Esophagus squamous epithelium (tissue), 5 donors: Measurements from ENCODE around the gene FAM237B. TPM values are rescaled to one million over a fixed set of nuclear protein-coding genes. Genes with fewer than 3 reads are reported as not detected.

Experiments used
- DNase-seq: peaks from one replicate; lab custom pipeline; 2025; lab: John Stamatoyannopoulos, UW
- H3K27ac ChIP-seq, 4 donors: fragments of 200-600 bp; sonication (generic); one replicate each; pipeline ENCODE4 v1.5.1; 2016 to 2019; ENCODE audit warnings: mild to moderate bottlenecking in 1 of 4
- H3K27me3 ChIP-seq, 4 donors: fragments of 200-600 bp; sonication (generic); 1 replicate in 3 of 4; 2 replicates in 1 of 4; pipeline versions ENCODE4 v1.5.1 to v1.6.0; 2017 to 2021; ENCODE audit warnings: antibody characterized with exemption in 1 of 4
- H3K36me3 ChIP-seq, 3 donors: fragments of 200-600 bp; sonication (generic); one replicate each; pipeline ENCODE4 v1.5.1; 2016 to 2019
- H3K4me1 ChIP-seq, 3 donors: fragments of 200-600 bp; sonication (generic); one replicate each; pipeline ENCODE4 v1.5.1; 2017 to 2019
- H3K4me3 ChIP-seq, 4 donors: fragments of 200-600 bp; sonication (generic); 1 replicate in 3 of 4; 2 replicates in 1 of 4; pipeline ENCODE4 v1.5.1; 2016 to 2019; ENCODE audit warnings: mild to moderate bottlenecking in 2 of 4, moderate library complexity in 1 of 4
- H3K9me3 ChIP-seq, 3 donors: fragments of 200-600 bp; sonication (generic); one replicate each; pipeline ENCODE4 v1.5.1; 2016 to 2019
- CTCF ChIP-seq, 6 experiments: fragments of 450-650 bp in 4 of 6; fragments of 200-600 bp in 2 of 6; sonication (generic) in 2 of 6; IDR thresholded peaks; one replicate each; pipeline ENCODE4 v1.5.1; 2016 to 2019; ENCODE audit warnings: antibody characterized with exemption in 6 of 6, mild to moderate bottlenecking in 4 of 6, moderate library complexity in 4 of 6
- POLR2A ChIP-seq, 4 donors: fragments of 450-650 bp; IDR thresholded peaks; one replicate each; pipeline ENCODE4 v1.6.1; 2017; ENCODE audit warnings: antibody characterized with exemption in 4 of 4, mild to moderate bottlenecking in 4 of 4, moderate library complexity in 3 of 4
- WGBS, 2 donors: methylation state at CpG; one replicate each; pipeline ENCODE4 v1.1.5; 2018; 5-methylcytosine and 5-hydroxymethylcytosine counted together
- intact Hi-C: fragments of 100-400 bp; cut with DNase I; formaldehyde crosslinking; loops from one replicate; pipeline ENCODE4 v1.15.0; 2022
- total RNA-seq, 4 donors: library from RNA; depleted of rRNA; stranded (reverse); fragments of >200 nt; gene quantifications; one replicate each; pipeline ENCODE4 v1.1.0, GENCODE V29; 2016
- donor health status: DM: yes; HTN: yes; CAD: no.

The FAM237B gene
- total RNA-seq, 4 donors from 2014 or later, result not detected

- no peak overlapping the region for H3K27ac ChIP-seq
- H3K36me3 ChIP-seq, result no peaks in the 10 kb centered on the region
- no peaks in the 10 kb centered on the region for H3K27me3 ChIP-seq
- intact Hi-C loops, result no loop called here
- H3K9me3 ChIP-seq, result no peaks in the 10 kb centered on the region
- no peak for TF ChIP-seq POLR2A (IDR thresholded peaks at IDR 0.05)
- no peak for DNase-seq
- no peaks in the 10 kb centered on the region for H3K4me1 ChIP-seq
- no peak overlapping the region for H3K4me3 ChIP-seq
These were observed 46.9 kb downstream of the FAM237B start for GRCh38 chr7:90274161-90274560.

GRCh38 chr7:90272242-90272641 lies 48.9 kb downstream of the FAM237B start:
- Histone ChIP-seq H3K4me3 (no peak overlapping the region), H3K27ac (no peak overlapping the region), H3K9me3 (no peaks in the 10 kb centered on the region), H3K4me1 (no peaks in the 10 kb centered on the region), H3K27me3 (no peaks in the 10 kb centered on the region), H3K36me3 (no peaks in the 10 kb centered on the region)
- 85 to 88% methylated on average over 2 of the region's 2 CpGs for WGBS, 2 donors
- intact Hi-C loops, result no loop called here
- no peak for DNase-seq
- no peak for TF ChIP-seq POLR2A (IDR thresholded peaks at IDR 0.05)

DNA sequence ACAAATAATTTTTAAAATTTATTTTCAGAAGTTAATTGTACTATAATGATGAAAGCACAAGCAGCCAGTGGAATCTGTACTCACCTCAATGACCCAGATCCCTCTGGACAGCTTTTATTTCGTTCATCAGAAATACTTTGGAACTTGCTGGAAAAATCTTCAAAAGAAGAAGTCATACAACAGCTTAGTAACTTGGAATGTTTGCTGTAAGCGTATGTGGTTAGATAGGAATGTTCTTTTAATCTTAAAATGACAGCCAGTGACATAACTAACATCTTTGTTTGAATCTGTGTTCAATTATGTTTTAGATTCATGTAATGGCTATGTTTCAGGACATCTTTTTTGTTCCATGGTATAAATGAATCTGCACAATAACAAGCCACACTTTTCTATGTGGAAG lies 49.4 kb downstream of the FAM237B start:
- no peak for TF ChIP-seq CTCF (IDR thresholded peaks at IDR 0.05)
- TF ChIP-seq POLR2A (IDR thresholded peaks at IDR 0.05), result no peak
- WGBS, 2 donors, result 47 to 50% methylated on average over 2 of the region's 2 CpGs
- H3K4me3 ChIP-seq, result no peak overlapping the region
- intact Hi-C loops, result no loop called here
- no peaks in the 10 kb centered on the region for H3K27me3 ChIP-seq
- H3K4me1 ChIP-seq, result no peaks in the 10 kb centered on the region
- H3K9me3 ChIP-seq, result no peaks in the 10 kb centered on the region
- no peak overlapping the region for H3K27ac ChIP-seq
- DNase-seq, result no peak
- no peaks in the 10 kb centered on the region for H3K36me3 ChIP-seq

GRCh38 chr7:90270431-90271178 lies 50.5 kb downstream of the FAM237B start:
- WGBS, 2 donors, result 84 to 95% methylated on average over 2 of the region's 2 CpGs
- intact Hi-C loops, result no loop called here
- DNase-seq, result no peak
- H3K9me3 ChIP-seq, result no peaks in the 10 kb centered on the region
- H3K27ac ChIP-seq, result peak overlapping the region in 1 of 4 donors; percentile 62
- TF ChIP-seq CTCF (IDR thresholded peaks at IDR 0.05) (no peak), POLR2A (IDR thresholded peaks at IDR 0.05) (no peak)
- H3K36me3 ChIP-seq, result no peaks in the 10 kb centered on the region
- H3K27me3 ChIP-seq, result no peaks in the 10 kb centered on the region
- H3K4me1 ChIP-seq, result no peaks in the 10 kb centered on the region
- H3K4me3 ChIP-seq, result no peak overlapping the region

- 48 to 71% methylated on average over 1 of the region's 1 CpG for WGBS, 2 donors
- Histone ChIP-seq H3K27ac (no peak overlapping the region), H3K4me3 (no peak overlapping the region), H3K36me3 (no peaks in the 10 kb centered on the region), H3K4me1 (no peaks in the 10 kb centered on the region), H3K27me3 (no peaks in the 10 kb centered on the region), H3K9me3 (no peaks in the 10 kb centered on the region)
- no peak for DNase-seq
- TF ChIP-seq POLR2A (IDR thresholded peaks at IDR 0.05) (no peak), CTCF (IDR thresholded peaks at IDR 0.05) (no peak)
- intact Hi-C loops, result loop anchor here (5.0 kb wide), 1 partner anchor 117 kb away; the partner anchor contains the start of gene STEAP1
These were observed 51.9 kb downstream of the FAM237B start for GRCh38 chr7:90269163-90269562.

- TF ChIP-seq CTCF (IDR thresholded peaks at IDR 0.05), result no peak
- no peak for TF ChIP-seq POLR2A (IDR thresholded peaks at IDR 0.05)
- WGBS, 2 donors, result 73 to 89% methylated on average over 5 of the region's 5 CpGs
- intact Hi-C loops, result loop anchor here (5.0 kb wide), 1 partner anchor 115 kb away; the partner anchor contains the start of gene STEAP1
- H3K27ac ChIP-seq, result peak overlapping the region in 2 of 4 donors; percentile 63 to 79
- H3K9me3 ChIP-seq, result no peaks in the 10 kb centered on the region
- no peak for DNase-seq
- H3K36me3 ChIP-seq, result no peaks in the 10 kb centered on the region
- no peak overlapping the region for H3K4me3 ChIP-seq
- no peaks in the 10 kb centered on the region for H3K4me1 ChIP-seq
- no peaks in the 10 kb centered on the region for H3K27me3 ChIP-seq
These were observed 53.7 kb downstream of the FAM237B start for GRCh38 chr7:90267263-90267858.
